ENCODE results near the gene SLC38A3. TPM values are rescaled to one million over a fixed set of nuclear protein-coding genes. Genes with fewer than 3 reads are reported as not detected.

Gene SLC38A3
- total RNA-seq, 1 donor: not detected

GRCh38 chr3:50256978-50257890 is 52.2 kb downstream of the SLC38A3 start:
- no peak overlapping the region for H3K4me3 ChIP-seq (ENCODE audit: low read depth, low read length)
- TF ChIP-seq CTCF (IDR thresholded peaks at IDR 0.05; ENCODE audit: insufficient read depth, low read depth, low read length): peak; percentile 67
- DNase-seq (ENCODE audit: low read depth): peak; percentile 42

- no peak for DNase-seq (ENCODE audit: low read depth)
- no peak overlapping the region for H3K4me3 ChIP-seq (ENCODE audit: low read depth, low read length)
- TF ChIP-seq CTCF (IDR thresholded peaks at IDR 0.05; ENCODE audit: insufficient read depth, low read depth, low read length): no peak
These were observed 53.1 kb downstream of the SLC38A3 start for GRCh38 chr3:50258029-50258680.

GRCh38 chr3:50258979-50259378 is 53.9 kb downstream of the SLC38A3 start:
- no peak for TF ChIP-seq CTCF (IDR thresholded peaks at IDR 0.05; ENCODE audit: insufficient read depth, low read depth, low read length)
- H3K4me3 ChIP-seq (ENCODE audit: low read depth, low read length): no peak overlapping the region
- DNase-seq (ENCODE audit: low read depth): no peak

- no peak for TF ChIP-seq CTCF (IDR thresholded peaks at IDR 0.05; ENCODE audit: insufficient read depth, low read depth, low read length)
- H3K4me3 ChIP-seq (ENCODE audit: low read depth, low read length): no peak overlapping the region
- no peak for DNase-seq (ENCODE audit: low read depth)
These were observed 54.5 kb downstream of the SLC38A3 start for GRCh38 chr3:50259432-50260026.

- TF ChIP-seq CTCF (IDR thresholded peaks at IDR 0.05; ENCODE audit: insufficient read depth, low read depth, low read length): peak; percentile 94
- peak overlapping the region; percentile 60 for H3K4me3 ChIP-seq (ENCODE audit: low read depth, low read length)
- DNase-seq (ENCODE audit: low read depth): peak; percentile 89
These were observed 55.2 kb downstream of the SLC38A3 start for GRCh38 chr3:50260027-50260941.

- no peak for TF ChIP-seq CTCF (IDR thresholded peaks at IDR 0.05; ENCODE audit: insufficient read depth, low read depth, low read length)
- H3K4me3 ChIP-seq (ENCODE audit: low read depth, low read length): peak overlapping the region; percentile 60
- no peak for DNase-seq (ENCODE audit: low read depth)
These were observed 55.9 kb downstream of the SLC38A3 start for GRCh38 chr3:50260942-50261441.

All from fibroblast of villous mesenchyme (primary cell).